Left ventricle myocardium inferior (tissue), 1 donor: ENCODE data around the gene TOP3A. TPM values are rescaled to one million over a fixed set of nuclear protein-coding genes. Genes with fewer than 3 reads are reported as not detected.

ENCODE experiments used
- DNase-seq: peaks from one replicate; pipeline ENCODE4 v3.0.0-alpha.2; 2020
- H3K27ac ChIP-seq: fragments of 200-600 bp; replicated peaks from 2 replicates; pipeline ENCODE4 v1.8.0; 2021
- H3K27me3 ChIP-seq: fragments of 200-600 bp; 2 replicates; pipeline ENCODE4 v1.8.0; 2021; ENCODE audit warnings: low read depth
- H3K36me3 ChIP-seq: fragments of 200-600 bp; 2 replicates; pipeline ENCODE4 v1.8.0; 2021
- H3K4me1 ChIP-seq: fragments of 200-600 bp; 2 replicates; pipeline ENCODE4 v1.8.0; 2021
- H3K4me3 ChIP-seq: fragments of 200-600 bp; 2 replicates; pipeline ENCODE4 v1.8.0; 2021; ENCODE audit warnings: mild to moderate bottlenecking, moderate library complexity
- H3K9me3 ChIP-seq: fragments of 200-600 bp; replicated peaks from 2 replicates; pipeline ENCODE4 v1.8.0; 2021
- intact Hi-C: fragments of 100-400 bp; cut with micrococcal nuclease; formaldehyde crosslinking; loops from one replicate; pipeline ENCODE4 v1.11.0; 2022
- long read RNA-seq: library from polyadenylated mRNA; unstranded; transcript quantifications from one replicate; pipeline ENCODE4 v2.0.0, GENCODE V29; 2021
- total RNA-seq: library from RNA; stranded (reverse); fragmentation: NEBNext Ultra II Directional; extraction: Animal tissue kit (Norgen Biotek cat#: 25700); gene quantifications from one replicate; pipeline ENCODE4 v1.2.1, GENCODE V29; 2021
- TF ChIP-seq, protein P1 (sequence below): fragments of 200-600 bp; IDR thresholded peaks from 2 replicates; pipeline ENCODE4 v1.8.0; 2021; ENCODE audit warnings: antibody characterized with exemption, mild to moderate bottlenecking, borderline replicate concordance
- donor health status: DM: no; HTN: yes; CAD: no; lungs with severe emphysema.

Gene TOP3A, protein sequence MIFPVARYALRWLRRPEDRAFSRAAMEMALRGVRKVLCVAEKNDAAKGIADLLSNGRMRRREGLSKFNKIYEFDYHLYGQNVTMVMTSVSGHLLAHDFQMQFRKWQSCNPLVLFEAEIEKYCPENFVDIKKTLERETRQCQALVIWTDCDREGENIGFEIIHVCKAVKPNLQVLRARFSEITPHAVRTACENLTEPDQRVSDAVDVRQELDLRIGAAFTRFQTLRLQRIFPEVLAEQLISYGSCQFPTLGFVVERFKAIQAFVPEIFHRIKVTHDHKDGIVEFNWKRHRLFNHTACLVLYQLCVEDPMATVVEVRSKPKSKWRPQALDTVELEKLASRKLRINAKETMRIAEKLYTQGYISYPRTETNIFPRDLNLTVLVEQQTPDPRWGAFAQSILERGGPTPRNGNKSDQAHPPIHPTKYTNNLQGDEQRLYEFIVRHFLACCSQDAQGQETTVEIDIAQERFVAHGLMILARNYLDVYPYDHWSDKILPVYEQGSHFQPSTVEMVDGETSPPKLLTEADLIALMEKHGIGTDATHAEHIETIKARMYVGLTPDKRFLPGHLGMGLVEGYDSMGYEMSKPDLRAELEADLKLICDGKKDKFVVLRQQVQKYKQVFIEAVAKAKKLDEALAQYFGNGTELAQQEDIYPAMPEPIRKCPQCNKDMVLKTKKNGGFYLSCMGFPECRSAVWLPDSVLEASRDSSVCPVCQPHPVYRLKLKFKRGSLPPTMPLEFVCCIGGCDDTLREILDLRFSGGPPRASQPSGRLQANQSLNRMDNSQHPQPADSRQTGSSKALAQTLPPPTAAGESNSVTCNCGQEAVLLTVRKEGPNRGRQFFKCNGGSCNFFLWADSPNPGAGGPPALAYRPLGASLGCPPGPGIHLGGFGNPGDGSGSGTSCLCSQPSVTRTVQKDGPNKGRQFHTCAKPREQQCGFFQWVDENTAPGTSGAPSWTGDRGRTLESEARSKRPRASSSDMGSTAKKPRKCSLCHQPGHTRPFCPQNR
- 10.4 TPM for total RNA-seq
- long read RNA-seq, partial matches to known transcripts = 1 of 3 reads
- long read RNA-seq, other reads (novel, unspliced or antisense) = 2 of 3 reads

DNA sequence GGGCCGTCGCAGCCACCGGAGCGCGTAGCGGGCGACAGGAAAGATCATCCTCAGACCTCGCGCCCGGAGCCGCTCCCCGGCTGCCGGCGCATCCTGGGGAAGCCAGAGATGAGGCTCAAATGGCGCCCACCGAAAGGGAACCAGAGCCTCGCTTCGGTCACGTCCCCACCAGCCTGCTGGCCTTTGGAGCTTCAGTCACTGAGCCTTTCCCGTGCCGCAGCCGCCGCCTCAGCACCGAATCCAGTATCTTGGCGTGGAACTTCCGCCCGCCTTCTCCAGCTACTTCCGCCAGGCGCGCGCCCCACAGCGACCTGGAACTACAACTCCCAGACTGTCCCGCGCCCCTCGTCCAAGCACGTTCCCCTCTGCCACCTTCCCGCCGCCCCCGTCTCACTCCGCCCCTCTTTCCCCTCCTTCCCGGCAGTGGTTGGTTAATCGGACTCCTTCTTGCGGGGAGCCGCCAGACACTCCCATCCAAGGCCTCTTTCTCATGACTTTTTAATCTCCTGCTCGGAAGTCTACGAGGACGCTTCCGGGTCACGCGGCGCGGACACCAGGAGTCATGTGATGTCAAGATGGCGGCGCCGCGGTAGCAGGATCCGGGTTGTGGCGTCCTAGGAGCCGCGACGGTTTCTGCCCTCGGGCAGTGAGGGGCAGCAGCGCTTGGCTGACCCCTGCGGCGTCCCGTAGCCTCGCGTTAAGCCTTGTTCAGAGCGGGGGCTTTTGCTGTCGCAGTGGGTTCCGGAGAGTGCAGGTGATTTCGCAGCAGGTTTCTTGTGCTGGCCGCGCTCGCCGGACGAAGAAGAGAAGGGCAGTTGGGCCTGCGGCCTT lies at the start of gene TOP3A, which contains the start of gene SMCR8:
TOP3A (minus strand) TSS at position 264 of the 831 bp plus-strand sequence; CDS start at position 48, 216 bp downstream.
SMCR8 (plus strand) TSS at position 563 of the 831 bp plus-strand sequence. CDS start 497 bp downstream, outside the sequence.
- H3K27ac ChIP-seq = peak within 1 kb of the TSS; percentile 91
- DNase-seq = peak; percentile 99
- H3K36me3 ChIP-seq = peaks cover 28% of the 10 kb centered on the region
- H3K27me3 ChIP-seq = no peaks in the 10 kb centered on the region
- TF ChIP-seq, protein P1, sequence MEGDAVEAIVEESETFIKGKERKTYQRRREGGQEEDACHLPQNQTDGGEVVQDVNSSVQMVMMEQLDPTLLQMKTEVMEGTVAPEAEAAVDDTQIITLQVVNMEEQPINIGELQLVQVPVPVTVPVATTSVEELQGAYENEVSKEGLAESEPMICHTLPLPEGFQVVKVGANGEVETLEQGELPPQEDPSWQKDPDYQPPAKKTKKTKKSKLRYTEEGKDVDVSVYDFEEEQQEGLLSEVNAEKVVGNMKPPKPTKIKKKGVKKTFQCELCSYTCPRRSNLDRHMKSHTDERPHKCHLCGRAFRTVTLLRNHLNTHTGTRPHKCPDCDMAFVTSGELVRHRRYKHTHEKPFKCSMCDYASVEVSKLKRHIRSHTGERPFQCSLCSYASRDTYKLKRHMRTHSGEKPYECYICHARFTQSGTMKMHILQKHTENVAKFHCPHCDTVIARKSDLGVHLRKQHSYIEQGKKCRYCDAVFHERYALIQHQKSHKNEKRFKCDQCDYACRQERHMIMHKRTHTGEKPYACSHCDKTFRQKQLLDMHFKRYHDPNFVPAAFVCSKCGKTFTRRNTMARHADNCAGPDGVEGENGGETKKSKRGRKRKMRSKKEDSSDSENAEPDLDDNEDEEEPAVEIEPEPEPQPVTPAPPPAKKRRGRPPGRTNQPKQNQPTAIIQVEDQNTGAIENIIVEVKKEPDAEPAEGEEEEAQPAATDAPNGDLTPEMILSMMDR = no peak
- H3K4me3 ChIP-seq = peak within 1 kb of the TSS; percentile 90
- H3K9me3 ChIP-seq = no peaks in the 10 kb centered on the region
- intact Hi-C loops = no loop called here
- peaks cover 76% of the 10 kb centered on the region for H3K4me1 ChIP-seq

DNA sequence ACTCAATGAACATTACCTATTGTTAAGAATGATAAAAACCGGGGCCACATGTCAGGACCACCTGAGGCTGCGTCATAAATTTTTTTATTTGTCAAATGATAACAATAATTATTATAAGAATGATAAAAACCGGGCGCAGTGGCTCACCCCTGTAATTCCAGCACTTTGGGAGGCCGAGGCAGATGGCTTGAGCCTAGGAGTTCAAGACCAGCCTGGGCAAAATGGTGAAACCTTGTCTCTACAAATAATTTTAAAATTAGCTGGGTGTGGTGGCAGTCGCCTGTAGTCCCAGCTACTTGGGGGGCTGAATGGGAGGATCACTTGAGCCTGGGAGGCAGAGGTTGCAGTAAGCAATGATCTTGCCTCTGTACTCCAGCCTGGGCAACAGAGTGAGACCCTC lies 49.4 kb upstream of the TOP3A start:
- Histone ChIP-seq H3K9me3 (peaks cover 5% of the 10 kb centered on the region), H3K4me3 (peak overlapping the region; percentile 86), H3K27ac (no peak overlapping the region), H3K27me3 (no peaks in the 10 kb centered on the region), H3K4me1 (peaks cover 24% of the 10 kb centered on the region), H3K36me3 (no peaks in the 10 kb centered on the region)
- intact Hi-C loops = no loop called here
- no peak for DNase-seq
- TF ChIP-seq, protein P1 = no peak

DNA sequence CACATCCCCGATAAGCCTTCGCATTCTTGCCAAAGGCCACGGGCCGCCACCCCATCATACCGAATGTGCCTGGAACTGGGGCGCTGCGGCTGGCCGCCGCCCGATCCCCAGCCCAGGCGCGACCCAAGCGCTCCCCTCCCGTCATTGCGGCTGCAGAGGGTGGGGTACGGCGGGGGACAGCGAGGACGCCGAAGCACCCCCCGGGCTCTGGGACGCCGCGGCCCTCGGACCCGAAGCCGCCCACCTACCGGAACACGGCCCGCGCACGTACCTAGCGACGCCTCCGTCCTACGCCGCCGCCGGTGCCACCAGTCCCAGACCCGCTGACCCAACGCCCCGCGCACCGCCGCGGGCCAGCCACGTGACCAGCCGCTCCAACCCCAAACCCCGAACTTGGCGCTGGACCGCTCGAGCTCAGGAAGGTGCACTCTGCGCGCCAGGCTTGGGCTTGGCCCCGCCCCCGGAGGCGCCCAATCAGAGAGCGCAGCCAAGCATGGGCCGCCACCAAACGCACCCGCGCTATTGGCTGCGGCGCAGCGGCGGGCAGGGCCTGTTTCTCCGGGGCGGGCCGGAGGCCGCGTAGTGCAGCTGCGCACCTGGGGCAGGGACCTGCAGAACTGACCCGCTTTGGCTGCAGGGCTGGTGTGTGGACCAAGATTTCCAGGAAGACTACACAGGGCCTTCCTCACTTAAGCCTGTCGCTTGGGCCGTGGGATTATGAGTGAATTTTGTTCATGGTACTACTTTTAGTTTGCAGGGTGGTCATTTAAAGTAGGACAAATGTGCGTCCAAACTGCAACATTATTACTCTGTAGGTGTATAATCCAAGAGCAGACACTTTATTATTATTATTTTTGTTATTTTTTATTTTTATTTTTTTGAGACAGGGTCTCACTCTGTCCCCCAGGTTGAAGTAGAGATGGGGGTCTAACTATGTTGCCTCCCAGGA lies 48.6 kb upstream of the TOP3A start, which contains the start of gene SHMT1:
SHMT1 (minus strand) TSS at position 450 of the 949 bp plus-strand sequence. CDS start 7,569 bp downstream, outside the sequence.
- Histone ChIP-seq H3K4me3 (peak within 1 kb of the TSS; percentile 86), H3K36me3 (no peaks in the 10 kb centered on the region), H3K27me3 (no peaks in the 10 kb centered on the region), H3K4me1 (peaks cover 24% of the 10 kb centered on the region), H3K9me3 (peaks cover 5% of the 10 kb centered on the region), H3K27ac (peak within 1 kb of the TSS; percentile 81)
- DNase-seq = peak; percentile 95
- intact Hi-C loops = no loop called here
- TF ChIP-seq, protein P1 = no peak

DNA sequence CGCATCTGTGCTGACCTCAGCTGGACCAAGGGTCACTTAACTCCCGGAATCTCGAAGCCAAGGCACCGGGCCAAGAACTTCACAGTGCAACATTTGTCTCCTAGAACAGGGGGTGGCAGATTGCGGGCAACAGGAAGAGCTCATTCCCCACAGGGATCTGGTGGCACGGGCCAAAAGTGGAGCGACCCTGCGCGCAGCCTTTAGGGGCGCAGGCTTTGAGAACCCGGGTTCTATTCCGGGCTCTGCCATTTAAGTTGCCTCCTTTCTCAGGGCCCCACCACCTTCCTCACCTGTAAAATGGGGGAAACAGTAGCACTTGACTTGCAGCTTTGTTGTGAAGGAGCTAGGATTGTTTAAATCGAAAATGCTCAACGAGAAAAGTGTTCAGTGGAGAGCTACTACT lies 47.9 kb upstream of the TOP3A start:
- H3K4me3 ChIP-seq = peak overlapping the region; percentile 86
- H3K9me3 ChIP-seq = peaks cover 5% of the 10 kb centered on the region
- intact Hi-C loops = no loop called here
- no peaks in the 10 kb centered on the region for H3K27me3 ChIP-seq
- no peaks in the 10 kb centered on the region for H3K36me3 ChIP-seq
- peaks cover 24% of the 10 kb centered on the region for H3K4me1 ChIP-seq
- peak overlapping the region; percentile 81 for H3K27ac ChIP-seq
- TF ChIP-seq, protein P1 = no peak
- peak; percentile 69 for DNase-seq
